Sciatic nerve (tissue), 2 donors: ENCODE measurements around the gene MYO9B. TPM values are rescaled to one million over a fixed set of nuclear protein-coding genes. Genes with fewer than 3 reads are reported as not detected.

Experiments
- ATAC-seq: fragments of 200-7000 bp; cut with Tn5 transposase; one replicate; pipeline ENCODE4 v1.9.1; 2020; ENCODE audit warnings: mild to moderate bottlenecking, moderate library complexity
- DNase-seq: peaks from one replicate; pipeline ENCODE4 v3.0.0-alpha.2; 2020; ENCODE audit warnings: low spot score
- intact Hi-C: fragments of 100-400 bp; cut with DNase I; formaldehyde crosslinking; loops from one replicate; pipeline ENCODE4 v1.14.2; 2022
- total RNA-seq: library from RNA; stranded (reverse); fragmentation: NEBNext Ultra II Directional; extraction: Animal tissue kit (Norgen Biotek cat#: 25700); gene quantifications from one replicate; pipeline ENCODE4 v1.2.1, GENCODE V29; 2021
- donor health status: DM: no; HTN: no; CAD: no.
- donor health status: DM: no; HTN: no; CAD: no.

MYO9B gene
- total RNA-seq, 1 donor from 2014 or later = 90.7 TPM

- intact Hi-C loops = loop anchor here (1.0 kb wide), 1 partner anchor 34 kb away; no protein-coding TSS in a partner anchor
- no peak for ATAC-seq
- no peak for DNase-seq
Measured at GRCh38 chr19:17219286-17219685, 143.7 kb downstream of the MYO9B start.

DNA sequence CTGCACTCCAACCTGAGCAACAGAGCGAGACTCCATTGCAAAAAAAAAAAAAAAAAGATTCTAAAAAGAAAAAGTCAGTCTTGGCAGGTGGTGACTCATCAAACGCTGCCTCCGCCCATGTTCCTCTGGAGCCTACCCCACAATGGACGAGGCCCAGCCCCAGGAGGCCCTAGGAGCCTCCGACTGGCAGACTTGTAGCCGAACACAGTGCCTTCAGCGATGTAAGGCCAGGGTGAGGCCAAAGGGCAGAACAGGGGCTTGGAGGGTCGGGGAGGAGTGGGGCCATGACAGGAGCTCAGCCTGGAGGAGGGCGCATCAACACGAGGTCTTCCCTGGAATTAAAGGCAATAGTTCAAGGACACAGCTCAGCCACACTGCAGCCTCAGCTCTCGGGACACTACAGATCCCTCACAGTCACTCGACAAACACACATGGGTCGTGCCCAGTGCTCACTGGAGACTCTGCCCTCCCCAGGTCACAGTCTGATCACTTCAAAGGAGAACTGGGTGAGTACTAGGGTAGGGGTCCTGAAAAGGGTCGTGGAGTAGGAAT, 144.7 kb downstream of the MYO9B start:
- intact Hi-C loops = no loop called here
- no peak for ATAC-seq
- DNase-seq = no peak

GRCh38 chr19:17225053-17225452, 149.5 kb downstream of the MYO9B start:
- intact Hi-C loops = no loop called here
- ATAC-seq (no peak), DNase-seq (no peak)

DNA sequence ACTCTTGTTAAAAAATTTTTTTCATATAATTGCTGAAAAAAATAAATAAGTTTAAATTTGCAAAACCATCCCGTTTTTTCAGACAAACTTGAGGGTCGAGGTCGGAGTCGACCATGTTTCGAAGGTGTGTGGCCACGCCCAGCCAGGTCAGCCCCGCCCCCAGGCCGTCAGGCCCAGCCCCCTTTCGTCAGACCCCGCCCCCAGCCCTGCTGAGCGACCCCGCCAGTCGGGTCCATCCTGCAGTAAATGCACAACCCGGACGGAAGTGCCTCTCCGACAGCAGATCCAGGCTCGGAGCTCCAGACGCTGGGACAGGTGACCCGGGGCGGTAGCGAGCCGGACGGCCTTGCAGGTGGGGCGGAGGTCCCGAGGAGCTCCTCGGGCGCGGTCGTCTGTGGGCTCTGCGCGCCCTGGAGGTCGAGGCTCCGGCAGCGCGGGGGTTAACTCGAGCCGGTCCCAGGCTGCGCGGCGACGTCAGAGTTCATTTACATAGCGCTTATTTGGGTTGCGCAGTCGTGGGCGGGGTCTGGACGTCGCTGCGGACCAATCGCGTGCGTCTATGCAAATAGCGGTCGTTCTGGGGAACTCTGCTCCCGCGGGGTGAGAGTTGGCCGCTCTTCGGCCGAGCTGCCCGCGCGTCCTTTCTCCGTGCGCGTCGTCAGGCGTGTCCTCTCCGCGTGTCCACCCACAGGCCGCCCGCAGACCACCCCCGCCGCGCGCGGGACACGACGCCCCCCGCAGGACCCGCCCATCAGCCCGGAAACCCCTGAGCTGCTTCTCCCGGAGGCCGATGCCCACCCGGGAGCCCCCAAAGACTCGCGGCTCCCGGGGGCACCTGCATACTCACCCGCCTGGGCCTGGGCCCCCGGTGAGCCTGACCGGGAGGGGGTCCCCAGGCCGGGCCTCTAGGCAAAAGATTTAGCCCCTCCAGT, 150.7 kb downstream of the MYO9B start, which contains the start of gene OCEL1:
Gene OCEL1, plus strand, starts transcription at position 225 of the 932 bp plus-strand sequence. Its CDS starts 22 bp downstream, at position 247.
- DNase-seq (peak; percentile 99), ATAC-seq (peak; percentile 98)
- intact Hi-C loops = no loop called here

DNA sequence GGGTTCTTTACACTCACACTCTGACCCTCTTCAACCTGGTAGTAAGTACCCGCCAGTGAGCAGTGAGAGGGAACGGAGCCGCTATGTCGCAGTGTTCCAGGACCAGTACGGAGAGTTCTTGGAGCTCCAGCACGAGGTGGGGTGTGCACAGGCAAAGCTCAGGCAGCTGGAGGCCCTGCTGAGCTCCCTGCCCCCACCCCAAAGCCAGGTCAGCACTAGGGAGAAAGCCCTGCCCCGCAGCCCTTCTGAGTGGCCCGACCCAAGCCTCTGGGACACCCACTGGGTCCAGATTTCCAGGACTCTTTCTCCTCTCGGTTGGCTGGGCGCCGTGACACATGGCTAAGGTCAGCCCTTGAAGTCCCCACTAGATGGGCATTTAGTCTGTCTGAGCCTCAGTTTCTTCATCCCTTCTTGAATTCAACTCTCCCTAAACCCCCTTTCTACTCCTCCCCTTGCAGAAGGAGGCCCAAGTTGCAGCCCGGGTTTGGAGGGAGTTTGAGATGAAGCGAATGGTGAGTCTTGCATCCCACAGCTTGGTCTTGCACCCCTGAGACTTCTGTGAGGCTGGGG, 152.3 kb downstream of the MYO9B start:
- ATAC-seq = no peak
- DNase-seq = no peak
- intact Hi-C loops = no loop called here

GRCh38 chr19:17229890-17230289, 154.3 kb downstream of the MYO9B start:
- intact Hi-C loops = no loop called here
- ATAC-seq = no peak
- no peak for DNase-seq

GRCh38 chr19:17232258-17232657, 156.7 kb downstream of the MYO9B start:
- no peak for DNase-seq
- intact Hi-C loops = no loop called here
- no peak for ATAC-seq

GRCh38 chr19:17234911-17235299, 159.3 kb downstream of the MYO9B start:
- DNase-seq = peak; percentile 75
- ATAC-seq = peak; percentile 78
- intact Hi-C loops = no loop called here

DNA sequence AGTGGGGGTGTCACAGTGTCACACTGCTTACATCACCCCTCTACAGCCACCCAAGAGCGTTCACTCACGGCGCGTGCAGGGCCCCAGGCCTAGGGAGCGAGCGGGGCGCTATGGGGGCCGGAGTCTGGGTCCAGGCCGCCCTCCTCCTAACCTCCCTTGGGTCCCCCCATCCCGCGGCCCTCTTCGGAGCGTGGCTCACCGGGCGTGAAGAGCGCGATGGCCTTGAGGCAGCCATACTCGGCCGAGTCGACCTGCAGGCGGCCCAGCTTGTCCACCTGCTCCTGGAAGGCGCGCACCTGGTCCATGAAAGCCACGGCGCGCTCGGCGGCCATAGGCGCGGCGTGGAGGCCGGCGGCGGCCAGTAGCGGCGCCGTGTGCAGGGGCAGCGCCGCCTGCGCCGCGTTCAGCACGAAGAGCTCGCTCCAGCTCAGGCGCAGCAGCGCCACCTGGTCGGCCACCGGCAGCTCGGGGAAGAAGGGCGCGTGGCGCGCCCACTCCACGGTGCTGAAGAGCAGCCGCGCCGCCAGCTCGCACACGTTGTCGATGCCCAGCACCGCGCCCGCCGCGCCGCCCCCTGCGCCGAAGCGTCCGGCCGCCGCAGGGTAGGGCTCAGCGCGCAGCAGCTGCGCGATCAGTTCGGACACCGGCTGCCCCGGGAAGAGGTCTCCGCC, 159.9 kb downstream of the MYO9B start:
- ATAC-seq (peak; percentile 81), DNase-seq (peak; percentile 84)
- intact Hi-C loops = no loop called here

- DNase-seq (no peak), ATAC-seq (peak; percentile 25)
- intact Hi-C loops = no loop called here
Measured at GRCh38 chr19:17235971-17236777, 160.6 kb downstream of the MYO9B start.

DNA sequence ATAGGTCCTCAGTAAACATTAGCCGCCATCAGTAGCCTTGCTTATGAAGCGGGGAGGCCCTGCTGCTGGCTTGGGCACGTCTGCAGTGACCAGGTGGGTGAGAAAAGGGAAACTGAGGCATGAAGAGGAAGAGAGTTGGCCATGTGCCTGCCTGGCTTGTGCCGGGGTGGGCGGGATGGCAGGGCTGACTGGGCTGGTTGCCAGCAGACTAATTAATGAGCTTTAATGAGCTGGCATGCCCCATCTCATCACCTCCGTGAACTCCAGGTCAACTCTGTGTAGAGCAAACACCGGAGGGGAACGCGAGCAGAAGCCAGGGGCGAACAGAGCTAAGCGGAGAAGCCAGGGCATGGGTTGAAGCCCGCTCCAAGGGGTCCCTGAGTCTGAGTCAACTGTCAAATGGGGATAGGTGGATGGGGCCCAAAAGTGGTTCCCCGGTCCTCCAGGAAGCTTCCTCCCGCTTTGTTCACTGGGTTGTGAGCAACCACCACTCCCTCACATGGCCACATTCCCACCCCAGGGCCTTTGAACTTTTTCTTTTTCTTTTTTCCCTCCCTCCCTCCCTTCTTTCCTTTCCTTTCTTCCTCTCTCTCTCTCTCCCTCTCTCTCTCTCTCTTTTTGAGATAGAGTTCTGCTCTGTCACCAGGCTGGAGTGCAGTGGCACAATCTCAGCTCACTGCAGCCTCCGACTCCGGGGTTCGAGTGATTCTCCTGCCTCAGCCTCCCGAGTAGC, 161.4 kb downstream of the MYO9B start:
- intact Hi-C loops = no loop called here
- no peak for DNase-seq
- no peak for ATAC-seq

GRCh38 chr19:17237747-17238706, 162.4 kb downstream of the MYO9B start:
- intact Hi-C loops = no loop called here
- no peak for ATAC-seq
- no peak for DNase-seq

GRCh38 chr19:17240062-17240752, 164.6 kb downstream of the MYO9B start:
- DNase-seq = no peak
- no peak for ATAC-seq
- intact Hi-C loops = no loop called here

DNA sequence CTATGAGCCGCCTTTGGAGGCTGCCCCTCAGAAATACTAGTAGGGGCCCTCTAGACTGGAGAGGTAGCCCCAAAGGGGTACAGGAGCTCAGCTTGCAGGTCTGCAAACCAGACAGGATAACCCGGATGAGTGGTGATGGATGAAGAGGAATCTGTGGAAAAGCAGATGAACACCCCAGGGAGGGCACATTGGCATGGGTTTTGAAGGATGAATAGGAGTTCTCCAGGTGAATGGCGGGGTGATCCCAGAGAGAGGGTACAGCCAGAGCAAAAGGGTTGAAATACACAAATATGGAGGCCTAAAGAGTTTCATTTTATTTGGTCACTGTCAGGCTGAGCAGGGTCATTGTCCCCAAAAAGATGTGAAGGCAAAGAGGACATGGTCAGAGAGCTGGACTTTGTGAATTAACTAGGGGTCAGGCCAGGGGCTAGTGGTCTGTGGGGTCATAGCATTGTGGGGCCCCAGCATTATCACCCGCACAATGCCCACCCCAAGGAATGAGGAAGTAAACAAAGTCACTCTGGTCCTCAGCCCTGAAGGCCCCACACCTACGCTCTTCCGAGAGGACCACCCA, 165.3 kb downstream of the MYO9B start:
- ATAC-seq (no peak), DNase-seq (no peak)
- intact Hi-C loops = no loop called here

- intact Hi-C loops = no loop called here
- ATAC-seq (no peak), DNase-seq (no peak)
Measured at GRCh38 chr19:17242431-17243208, 167.0 kb downstream of the MYO9B start.
